ENCODE results near the gene COTL1.
"Not testable (repeated sequence)": the region's sequence is repeated elsewhere in the genome, so short reads cannot be mapped to it uniquely, and the experiment has no call there.

COTL1 gene

DNA sequence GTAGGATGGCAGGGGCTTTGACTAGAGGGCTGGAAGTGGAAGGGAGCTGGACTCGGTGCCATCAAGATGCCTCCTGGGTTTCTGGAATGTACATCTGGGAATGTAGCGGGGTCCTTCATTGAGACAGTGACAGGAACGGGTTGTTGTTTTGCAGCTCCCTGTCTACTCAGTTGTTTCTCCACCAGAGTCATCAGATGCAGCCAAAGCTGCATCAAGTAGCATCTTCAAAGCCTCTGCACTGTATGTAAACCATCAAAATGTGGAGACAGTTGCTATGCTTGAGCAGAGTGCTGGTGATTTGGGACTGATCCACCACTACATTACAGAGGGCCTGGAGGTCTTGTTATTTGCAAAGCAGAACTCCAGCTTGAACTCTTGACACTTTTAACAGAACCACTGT is 88.3 kb downstream of the COTL1 start:
- no peak for DNase-seq (ENCODE audit: low read depth in 2 of 2)

DNA sequence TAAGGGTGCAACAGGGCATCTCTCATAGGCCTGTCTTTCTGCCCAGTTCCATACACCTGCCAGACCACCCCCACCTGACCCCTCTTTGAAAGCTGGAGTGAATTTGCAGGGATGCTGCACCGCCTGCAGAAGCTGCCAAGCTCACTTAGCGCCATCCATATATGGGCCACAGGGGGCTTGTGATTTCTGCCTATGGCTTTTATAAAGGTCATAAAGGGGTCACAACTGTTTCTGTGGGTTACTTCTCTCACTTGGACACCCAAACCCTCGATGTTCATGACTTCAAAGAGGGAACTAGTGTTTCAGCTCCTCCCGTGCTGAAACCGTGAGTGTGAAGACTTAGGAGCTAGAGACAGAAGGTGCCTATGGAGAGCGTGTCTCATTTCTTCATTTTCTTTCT is 89.6 kb downstream of the COTL1 start:
- DNase-seq (ENCODE audit: low read depth in 2 of 2): no peak

- no peak for DNase-seq (ENCODE audit: low read depth in 2 of 2)
Observed at GRCh38 chr16:84527532-84528269, 90.2 kb downstream of the COTL1 start.

DNA sequence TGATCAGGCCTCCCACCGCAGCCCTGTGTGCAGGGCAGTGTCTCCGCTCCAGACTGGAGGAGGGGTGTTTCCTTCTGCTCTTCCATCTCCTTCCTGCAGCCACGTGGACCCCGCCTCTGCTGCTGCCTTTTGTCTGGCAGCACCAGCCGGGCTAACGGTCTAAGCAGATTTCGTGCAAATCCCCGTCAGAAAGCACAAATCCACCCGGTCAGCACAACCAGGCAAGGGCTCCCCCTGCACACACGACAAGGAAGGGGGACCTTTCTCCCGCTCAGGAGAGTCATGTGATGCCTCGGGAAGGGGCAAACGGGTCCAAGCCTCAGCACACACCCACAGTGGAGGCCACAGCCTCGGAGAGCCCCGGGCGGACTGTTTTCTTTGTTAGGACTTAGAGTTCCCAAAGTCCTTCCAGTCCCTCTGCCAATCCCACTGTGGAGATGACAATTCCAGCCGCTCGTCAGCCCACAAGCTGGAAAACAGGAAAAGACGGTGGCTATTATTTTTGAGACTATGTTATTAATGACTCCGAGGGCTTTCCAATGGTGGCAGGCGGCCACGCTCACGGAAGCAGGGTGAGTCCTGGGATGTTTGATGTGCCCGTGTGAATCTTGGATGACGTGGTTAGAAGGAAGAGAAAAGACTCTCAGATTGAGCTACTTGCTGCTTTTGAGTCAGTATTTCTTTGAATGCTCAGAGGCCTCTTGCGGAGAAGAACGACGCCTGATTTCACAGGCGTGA is 90.9 kb downstream of the COTL1 start:
- DNase-seq (ENCODE audit: low read depth in 2 of 2): no peak

GRCh38 chr16:84524941-84525581 is 92.8 kb downstream of the COTL1 start:
- DNase-seq (ENCODE audit: low read depth in 2 of 2): not testable (repeated sequence)

DNA sequence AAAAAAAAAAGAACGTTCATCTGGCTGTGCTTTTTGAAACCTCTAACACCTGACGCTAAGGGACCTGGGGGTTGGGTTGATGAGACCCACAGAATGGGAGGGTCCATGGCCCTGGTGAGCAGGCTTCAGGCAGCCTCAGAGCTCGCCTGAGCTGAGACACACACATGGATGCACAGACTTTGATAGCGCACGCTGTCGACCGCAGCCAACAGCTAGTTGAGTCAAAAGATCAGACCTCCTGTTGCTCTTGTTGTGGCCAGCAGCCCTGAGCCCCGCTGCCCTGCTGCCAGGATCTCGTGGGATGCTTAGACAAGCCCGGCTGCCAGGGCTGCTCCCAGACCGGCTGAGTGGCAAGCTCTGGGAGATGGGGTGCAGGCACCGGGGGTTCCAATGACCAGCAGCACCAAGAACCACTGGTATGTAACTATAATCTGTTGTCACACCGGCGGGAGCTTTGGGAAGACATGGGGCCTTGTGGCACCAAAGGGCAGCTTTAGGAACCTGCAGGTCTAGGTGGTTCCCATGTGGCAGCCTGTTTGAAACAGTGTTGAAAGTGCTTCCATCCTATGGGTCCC is 93.4 kb downstream of the COTL1 start:
- no peak for DNase-seq (ENCODE audit: low read depth in 2 of 2)

GRCh38 chr16:84521497-84521770 is 96.4 kb downstream of the COTL1 start:
- no peak for DNase-seq (ENCODE audit: low read depth in 2 of 2)

DNA sequence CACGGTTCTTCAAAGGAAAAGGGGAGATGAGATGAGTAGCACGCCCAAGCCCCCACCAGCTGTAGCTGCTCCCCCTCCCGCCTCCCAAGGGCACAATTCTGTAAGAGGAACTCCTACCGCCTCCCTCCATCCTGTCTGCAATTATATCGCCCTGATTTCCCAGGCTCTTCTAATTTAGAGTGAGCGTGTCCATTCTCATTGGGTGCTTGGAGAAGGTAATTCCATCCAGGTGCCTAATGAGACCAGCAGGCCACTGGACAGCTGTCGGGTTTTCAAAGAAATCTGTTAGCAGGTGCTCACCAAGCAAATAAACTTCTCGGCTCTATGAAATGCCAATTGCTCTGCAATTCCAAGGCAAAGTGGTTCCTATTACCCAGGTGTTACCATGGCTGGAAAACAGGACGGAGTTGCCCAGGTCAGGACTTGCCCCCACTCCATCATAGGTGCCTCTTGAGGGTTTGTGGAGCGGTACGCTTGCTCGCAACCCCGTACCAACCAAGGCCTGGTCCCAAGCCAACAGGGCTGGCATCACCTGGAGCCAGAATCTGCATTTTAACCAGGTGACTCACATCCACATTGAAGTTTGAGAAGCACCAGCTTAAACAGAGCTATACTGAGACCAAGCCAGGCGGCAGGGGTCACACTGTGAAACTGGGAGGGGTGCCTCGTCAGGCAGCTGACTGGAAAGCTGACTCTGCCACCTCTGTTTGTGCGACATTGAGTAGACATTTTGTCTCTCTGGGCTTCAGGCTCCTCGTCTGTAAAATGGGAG is 97.0 kb downstream of the COTL1 start:
- no peak for DNase-seq (ENCODE audit: low read depth in 2 of 2)

GRCh38 chr16:84519855-84520254 is 98.0 kb downstream of the COTL1 start:
- no peak for DNase-seq (ENCODE audit: low read depth in 2 of 2)

DNA sequence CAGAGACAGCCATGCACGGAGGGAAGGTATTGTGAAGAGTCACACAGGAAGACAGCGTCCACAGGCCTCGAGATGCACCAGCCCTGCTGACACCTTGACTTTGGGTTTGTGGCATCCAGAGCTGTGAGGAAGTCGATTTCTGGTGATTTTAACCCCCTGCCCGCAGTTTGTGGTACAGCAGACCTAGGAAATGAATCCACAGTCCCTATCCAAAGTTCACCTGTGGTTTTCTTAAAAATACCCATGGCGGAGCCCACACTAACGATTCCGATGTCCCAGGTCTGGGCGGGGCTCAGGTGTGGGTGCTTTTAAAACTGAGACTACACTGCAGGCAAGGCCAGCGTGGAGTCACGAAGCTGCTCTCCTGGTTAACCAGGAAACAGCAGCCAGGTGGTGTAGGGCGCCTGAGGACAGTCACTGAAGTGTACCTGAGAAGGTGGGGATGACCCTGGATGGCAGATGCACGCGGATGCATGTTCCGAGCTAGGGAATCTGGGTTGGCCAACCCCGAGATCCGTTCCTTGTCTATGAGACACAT is 99.0 kb downstream of the COTL1 start:
- DNase-seq (ENCODE audit: low read depth in 2 of 2): no peak

GRCh38 chr16:84518220-84518619 is 99.7 kb downstream of the COTL1 start:
- DNase-seq (ENCODE audit: low read depth in 2 of 2): not testable (repeated sequence)

- no peak for DNase-seq (ENCODE audit: low read depth in 2 of 2)
Observed at GRCh38 chr16:84517366-84517765, 100.5 kb downstream of the COTL1 start.

Data from stimulated activated CD4-positive, alpha-beta T cell treated with anti-CD3 and anti-CD28 coated beads, Interleukin-1b, Interleukin-23, amount 100 ng/mL, for 1 hour (primary cell).